NT2/D1 (cell line): ENCODE results near the gene EMC9.

Experiments used
- SUZ12 ChIP-seq: IDR thresholded peaks from 2 replicates; pipeline ENCODE4 v1.6.1; 2011; ENCODE audit not compliant: insufficient read length, insufficient read depth; ENCODE audit errors: extremely low read depth
- ZNF274 ChIP-seq: IDR thresholded peaks from 2 replicates; pipeline ENCODE4 v1.6.1; 2011; ENCODE audit warnings: mild to moderate bottlenecking, low read depth, low read length

DNA sequence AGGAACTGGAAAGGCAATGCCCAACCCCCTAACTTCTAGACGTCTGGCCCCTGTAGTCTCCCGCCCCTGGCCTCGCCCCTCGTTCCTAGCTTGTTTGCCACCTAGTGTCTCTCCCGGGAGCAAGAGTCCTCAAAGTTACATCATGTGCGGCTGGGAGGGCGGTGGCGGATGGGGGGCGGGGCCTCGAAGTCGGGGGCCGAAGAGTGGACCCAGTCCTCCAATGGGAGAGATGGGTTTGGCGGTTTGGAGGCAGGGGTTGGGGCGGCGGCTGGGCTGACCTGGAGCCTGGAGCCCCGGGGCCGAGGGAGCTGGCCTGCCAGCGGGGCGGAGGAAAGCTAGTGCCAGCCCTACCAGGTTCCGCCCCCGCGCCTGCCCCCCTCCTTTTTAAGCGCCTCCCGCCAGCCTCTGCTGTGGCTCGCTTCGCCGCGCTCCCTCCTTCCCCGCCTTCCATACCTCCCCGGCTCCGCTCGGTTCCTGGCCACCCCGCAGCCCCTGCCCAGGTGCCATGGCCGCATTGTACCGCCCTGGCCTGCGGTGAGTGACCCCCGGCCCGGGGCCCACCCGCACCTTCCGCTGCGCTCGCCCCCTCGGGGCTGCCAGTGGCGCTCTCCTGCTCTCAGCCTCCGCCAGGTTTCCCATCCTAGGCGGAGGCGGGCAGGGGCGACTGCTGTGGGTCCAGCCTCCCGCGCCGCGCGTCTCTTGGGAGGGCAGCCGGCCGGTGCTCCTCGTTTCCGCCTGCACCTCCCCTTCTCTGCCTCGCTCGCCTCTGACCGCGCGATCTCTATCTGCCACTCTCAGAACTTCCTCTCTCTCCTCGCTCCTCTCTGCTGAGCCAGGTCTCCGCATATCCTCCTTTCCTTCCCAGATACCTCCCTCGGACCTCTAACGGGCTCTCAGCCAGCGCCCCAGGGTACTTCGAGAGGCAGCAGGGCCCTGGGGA lies 47.2 kb downstream of the EMC9 start, which contains the start of gene PCK2:
- TF ChIP-seq SUZ12 (no peak), ZNF274 (no peak)
